Spinal cord (tissue), 10 donors: ENCODE data around the gene TAOK2. TPM values are rescaled to one million over a fixed set of nuclear protein-coding genes. Genes with fewer than 3 reads are reported as not detected.

Source experiments
- DNase-seq, 6 donors: peaks; one replicate each; pipeline versions ENCODE4 v3.0.0 to v3.0.0-alpha.2; 2013 to 2015; ENCODE audit warnings: low spot score in 6 of 6, low read depth in 4 of 6
- H3K27ac ChIP-seq: one replicate; pipeline ENCODE4 v1.5.1; 2013; ENCODE audit warnings: low read depth, low read length, control low read depth
- H3K27me3 ChIP-seq: one replicate; pipeline ENCODE4 v1.6.1; 2013; ENCODE audit warnings: low read length; ENCODE audit not compliant: control insufficient read depth, insufficient read depth
- H3K36me3 ChIP-seq: one replicate; pipeline ENCODE4 v1.6.1; 2013; ENCODE audit warnings: low read length; ENCODE audit not compliant: control insufficient read depth, insufficient read depth
- H3K4me1 ChIP-seq: one replicate; pipeline ENCODE4 v1.6.1; 2013; ENCODE audit warnings: low read length; ENCODE audit not compliant: control insufficient read depth, insufficient read depth
- H3K4me3 ChIP-seq: one replicate; pipeline ENCODE4 v1.5.1; 2013; ENCODE audit warnings: low read depth, low read length, control low read depth
- H3K9me3 ChIP-seq: one replicate; pipeline ENCODE4 v1.6.1; 2013; ENCODE audit warnings: low read length; ENCODE audit not compliant: control insufficient read depth, insufficient read depth
- WGBS: methylation state at CpG from one replicate; pipeline ENCODE4 v1.1.5; 2013; ENCODE audit warnings: missing lambda C conversion rate; ENCODE audit not compliant: insufficient coverage; 5-methylcytosine and 5-hydroxymethylcytosine counted together
- polyA plus RNA-seq, 2 donors: library from polyadenylated mRNA; unstranded; fragments of 120-200 nt; gene quantifications; one replicate each; pipeline ENCODE4 v1.2.1, GENCODE V29; 2013; ENCODE audit not compliant: insufficient read length in 2 of 2
- total RNA-seq, 2 donors: library from RNA; depleted of rRNA in 1 of 2; stranded (reverse); fragments of 120-200 nt in 1 of 2; fragments of >200 nt in 1 of 2; gene quantifications; one replicate each; pipeline versions ENCODE4 v1.2.3 to v1.2.4, GENCODE V29; 2013 to 2014
- donor health status: healthy.

The TAOK2 gene
- total and polyA plus RNA-seq, 4 donors = 42.2 to 87.1 (median 66.5) TPM

- Histone ChIP-seq H3K9me3 (no peaks in the 10 kb centered on the region), H3K4me1 (peaks cover 37% of the 10 kb centered on the region), H3K27ac (no peak overlapping the region), H3K27me3 (no peaks in the 10 kb centered on the region), H3K36me3 (peaks cover 44% of the 10 kb centered on the region), H3K4me3 (no peak overlapping the region)
- 80% methylated on average over 6 of the region's 9 CpGs for WGBS
- no peak for DNase-seq
These were observed 3.6 kb downstream of the TAOK2 start for GRCh38 chr16:29977063-29977825.

GRCh38 chr16:29978081-29978480 lies 4.4 kb downstream of the TAOK2 start:
- DNase-seq = no peak
- Histone ChIP-seq H3K4me3 (no peak overlapping the region), H3K4me1 (peaks cover 37% of the 10 kb centered on the region), H3K27me3 (no peaks in the 10 kb centered on the region), H3K36me3 (peaks cover 53% of the 10 kb centered on the region), H3K9me3 (no peaks in the 10 kb centered on the region), H3K27ac (no peak overlapping the region)
- WGBS = 100% methylated on average over 5 of the region's 9 CpGs

- Histone ChIP-seq H3K4me1 (peaks cover 33% of the 10 kb centered on the region), H3K27ac (no peak overlapping the region), H3K27me3 (no peaks in the 10 kb centered on the region), H3K36me3 (peaks cover 59% of the 10 kb centered on the region), H3K9me3 (no peaks in the 10 kb centered on the region), H3K4me3 (no peak overlapping the region)
- DNase-seq = no peak
- 97% methylated on average over 6 of the region's 9 CpGs for WGBS
These were observed 5.0 kb downstream of the TAOK2 start for GRCh38 chr16:29978564-29979270.

GRCh38 chr16:29982560-29983419 lies 9.1 kb downstream of the TAOK2 start:
- Histone ChIP-seq H3K4me1 (peaks cover 4% of the 10 kb centered on the region), H3K36me3 (peaks cover 92% of the 10 kb centered on the region), H3K4me3 (no peak overlapping the region), H3K27ac (no peak overlapping the region), H3K27me3 (no peaks in the 10 kb centered on the region), H3K9me3 (no peaks in the 10 kb centered on the region)
- 94% methylated on average over 19 of the region's 24 CpGs for WGBS
- DNase-seq = no peak

GRCh38 chr16:29983420-29984136 lies 9.9 kb downstream of the TAOK2 start:
- no peak for DNase-seq
- H3K9me3 ChIP-seq = no peaks in the 10 kb centered on the region
- no peaks in the 10 kb centered on the region for H3K27me3 ChIP-seq
- H3K27ac ChIP-seq = no peak overlapping the region
- peaks cover 92% of the 10 kb centered on the region for H3K36me3 ChIP-seq
- no peaks in the 10 kb centered on the region for H3K4me1 ChIP-seq
- WGBS = 97% methylated on average over 11 of the region's 12 CpGs
- H3K4me3 ChIP-seq = no peak overlapping the region

- no peak for DNase-seq
These were observed 10.6 kb downstream of the TAOK2 start for GRCh38 chr16:29984137-29984763.

GRCh38 chr16:29984764-29985147 lies 11.1 kb downstream of the TAOK2 start:
- Histone ChIP-seq H3K27me3 (no peaks in the 10 kb centered on the region), H3K4me3 (no peak overlapping the region), H3K27ac (no peak overlapping the region), H3K36me3 (peaks cover 92% of the 10 kb centered on the region), H3K4me1 (no peaks in the 10 kb centered on the region), H3K9me3 (no peaks in the 10 kb centered on the region)
- WGBS = 71% methylated on average over 1 of the region's 5 CpGs
- no peak for DNase-seq

More at GRCh38 chr16:29984137-29984763, 10.6 kb downstream of the TAOK2 start:
- H3K27ac ChIP-seq = no peak overlapping the region
- 90% methylated on average over 4 of the region's 6 CpGs for WGBS
- H3K27me3 ChIP-seq = no peaks in the 10 kb centered on the region
- no peaks in the 10 kb centered on the region for H3K9me3 ChIP-seq
- H3K4me1 ChIP-seq = no peaks in the 10 kb centered on the region
- H3K36me3 ChIP-seq = peaks cover 92% of the 10 kb centered on the region
- no peak overlapping the region for H3K4me3 ChIP-seq

- no peak for DNase-seq
- Histone ChIP-seq H3K9me3 (no peaks in the 10 kb centered on the region), H3K4me3 (no peak overlapping the region), H3K27me3 (no peaks in the 10 kb centered on the region), H3K4me1 (no peaks in the 10 kb centered on the region), H3K27ac (no peak overlapping the region), H3K36me3 (peaks cover 87% of the 10 kb centered on the region)
- WGBS = 95% methylated on average over 28 of the region's 28 CpGs
These were observed 11.7 kb downstream of the TAOK2 start for GRCh38 chr16:29985271-29985811.
